Subcutaneous abdominal adipose tissue (tissue), 5 donors: ENCODE measurements around the gene FDPS.

Experiments
- H3K27ac ChIP-seq: one replicate; pipeline ENCODE4 v1.7.0; 2013; ENCODE audit warnings: low read depth, mild to moderate bottlenecking, inconsistent platforms, low read length, moderate library complexity
- H3K27me3 ChIP-seq, 5 donors: one replicate each; pipeline ENCODE4 v1.7.0; 2013; ENCODE audit warnings: low read length in 5 of 5, inconsistent platforms in 1 of 5; ENCODE audit not compliant: control insufficient read depth in 5 of 5, insufficient read depth in 4 of 5
- H3K36me3 ChIP-seq, 5 donors: one replicate each; pipeline ENCODE4 v1.7.0; 2013; ENCODE audit warnings: low read length in 5 of 5; ENCODE audit not compliant: control insufficient read depth in 5 of 5, insufficient read depth in 5 of 5
- H3K4me1 ChIP-seq, 5 donors: one replicate each; pipeline ENCODE4 v1.7.0; 2013; ENCODE audit warnings: low read length in 5 of 5, mild to moderate bottlenecking in 3 of 5, moderate library complexity in 1 of 5; ENCODE audit not compliant: control insufficient read depth in 5 of 5, insufficient read depth in 5 of 5
- H3K4me3 ChIP-seq, 5 donors: one replicate each; pipeline ENCODE4 v1.7.0; 2013; ENCODE audit warnings: low read length in 5 of 5, low read depth in 1 of 5
- H3K9ac ChIP-seq, 5 donors: one replicate each; pipeline ENCODE4 v1.7.0; 2013; ENCODE audit warnings: low read length in 5 of 5, mild to moderate bottlenecking in 4 of 5, moderate library complexity in 3 of 5
- H3K9me3 ChIP-seq, 5 donors: one replicate each; pipeline ENCODE4 v1.7.0; 2013; ENCODE audit warnings: low read length in 5 of 5; ENCODE audit not compliant: control insufficient read depth in 5 of 5
- donor health status: healthy.
- donor health status: healthy.
- donor health status: healthy.
- donor health status: healthy.
- donor health status: healthy.

Gene FDPS

GRCh38 chr1:155313261-155313660 is 4.6 kb downstream of the FDPS start:
- Histone ChIP-seq H3K27me3 (no peaks in the 10 kb centered on the region), H3K9me3 (no peaks in the 10 kb centered on the region), H3K4me3 (no peak overlapping the region), H3K9ac (peak overlapping the region in 1 of 5 donors; percentile 20), H3K27ac (no peak overlapping the region), H3K36me3 (peaks cover 0 to 43% (median 24%) of the 10 kb centered on the region in 5 donors), H3K4me1 (peaks cover 5 to 21% (median 17%) of the 10 kb centered on the region in 5 donors)

- Histone ChIP-seq H3K36me3 (peaks cover 0 to 47% (median 28%) of the 10 kb centered on the region in 5 donors), H3K27ac (no peak overlapping the region), H3K9ac (no peak overlapping the region), H3K4me1 (peaks cover 10 to 24% (median 22%) of the 10 kb centered on the region in 5 donors), H3K27me3 (no peaks in the 10 kb centered on the region), H3K9me3 (no peaks in the 10 kb centered on the region), H3K4me3 (no peak overlapping the region)
Measured at GRCh38 chr1:155316922-155317321, 8.3 kb downstream of the FDPS start.

- H3K4me1 ChIP-seq = peaks cover 12 to 35% (median 30%) of the 10 kb centered on the region in 5 donors
- no peaks in the 10 kb centered on the region for H3K9me3 ChIP-seq
- H3K27ac ChIP-seq = no peak overlapping the region
- H3K27me3 ChIP-seq = no peaks in the 10 kb centered on the region
- peaks cover 0 to 36% (median 22%) of the 10 kb centered on the region in 5 donors for H3K36me3 ChIP-seq
- H3K9ac ChIP-seq = no peak overlapping the region
- no peak overlapping the region for H3K4me3 ChIP-seq
Measured at GRCh38 chr1:155318082-155318481, 9.4 kb downstream of the FDPS start.

DNA sequence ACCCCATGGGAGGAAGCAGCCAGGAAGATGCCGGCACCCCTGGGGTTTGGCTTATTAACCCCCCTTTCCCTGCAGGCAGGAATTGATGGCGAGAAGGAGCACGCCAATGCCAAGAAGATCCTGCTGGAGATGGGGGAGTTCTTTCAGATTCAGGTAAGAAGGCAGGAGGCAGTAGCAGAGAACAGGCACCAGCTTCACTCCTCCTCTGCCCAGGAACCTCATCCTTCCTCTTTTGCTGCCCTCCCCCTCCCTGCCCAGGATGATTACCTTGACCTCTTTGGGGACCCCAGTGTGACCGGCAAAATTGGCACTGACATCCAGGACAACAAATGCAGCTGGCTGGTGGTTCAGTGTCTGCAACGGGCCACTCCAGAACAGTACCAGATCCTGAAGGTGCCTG is 10.9 kb downstream of the FDPS start:
- H3K9me3 ChIP-seq = no peaks in the 10 kb centered on the region
- no peak overlapping the region for H3K9ac ChIP-seq
- peak overlapping the region; percentile 62 for H3K27ac ChIP-seq

DNA sequence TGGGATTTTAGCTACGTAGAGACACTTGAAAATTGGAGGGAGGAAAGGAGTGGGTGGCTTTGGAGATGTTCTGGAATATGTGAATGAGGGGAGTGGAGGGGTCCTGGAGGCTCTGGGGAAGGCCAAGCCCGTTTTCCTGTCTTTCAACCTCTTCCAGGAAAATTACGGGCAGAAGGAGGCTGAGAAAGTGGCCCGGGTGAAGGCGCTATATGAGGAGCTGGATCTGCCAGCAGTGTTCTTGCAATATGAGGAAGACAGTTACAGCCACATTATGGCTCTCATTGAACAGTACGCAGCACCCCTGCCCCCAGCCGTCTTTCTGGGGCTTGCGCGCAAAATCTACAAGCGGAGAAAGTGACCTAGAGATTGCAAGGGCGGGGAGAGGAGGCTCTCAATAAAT is 11.6 kb downstream of the FDPS start:
- H3K36me3 ChIP-seq = peaks cover 0 to 21% (median 11%) of the 10 kb centered on the region in 5 donors
- peak overlapping the region; percentile 66 to 92 (median 77) for H3K4me3 ChIP-seq
- peak overlapping the region in 4 of 5 donors; percentile 16 to 65 (median 55) for H3K9ac ChIP-seq
- peaks cover 12 to 48% (median 41%) of the 10 kb centered on the region in 5 donors for H3K4me1 ChIP-seq
- H3K27ac ChIP-seq = peak overlapping the region; percentile 62
- H3K9me3 ChIP-seq = no peaks in the 10 kb centered on the region
- no peaks in the 10 kb centered on the region for H3K27me3 ChIP-seq

More for the DNA sequence above, 10.9 kb downstream of the FDPS start:
- Histone ChIP-seq H3K4me3 (no peak overlapping the region), H3K36me3 (peaks cover 0 to 26% (median 16%) of the 10 kb centered on the region in 5 donors), H3K4me1 (peaks cover 12 to 41% (median 34%) of the 10 kb centered on the region in 5 donors), H3K27me3 (no peaks in the 10 kb centered on the region)

DNA sequence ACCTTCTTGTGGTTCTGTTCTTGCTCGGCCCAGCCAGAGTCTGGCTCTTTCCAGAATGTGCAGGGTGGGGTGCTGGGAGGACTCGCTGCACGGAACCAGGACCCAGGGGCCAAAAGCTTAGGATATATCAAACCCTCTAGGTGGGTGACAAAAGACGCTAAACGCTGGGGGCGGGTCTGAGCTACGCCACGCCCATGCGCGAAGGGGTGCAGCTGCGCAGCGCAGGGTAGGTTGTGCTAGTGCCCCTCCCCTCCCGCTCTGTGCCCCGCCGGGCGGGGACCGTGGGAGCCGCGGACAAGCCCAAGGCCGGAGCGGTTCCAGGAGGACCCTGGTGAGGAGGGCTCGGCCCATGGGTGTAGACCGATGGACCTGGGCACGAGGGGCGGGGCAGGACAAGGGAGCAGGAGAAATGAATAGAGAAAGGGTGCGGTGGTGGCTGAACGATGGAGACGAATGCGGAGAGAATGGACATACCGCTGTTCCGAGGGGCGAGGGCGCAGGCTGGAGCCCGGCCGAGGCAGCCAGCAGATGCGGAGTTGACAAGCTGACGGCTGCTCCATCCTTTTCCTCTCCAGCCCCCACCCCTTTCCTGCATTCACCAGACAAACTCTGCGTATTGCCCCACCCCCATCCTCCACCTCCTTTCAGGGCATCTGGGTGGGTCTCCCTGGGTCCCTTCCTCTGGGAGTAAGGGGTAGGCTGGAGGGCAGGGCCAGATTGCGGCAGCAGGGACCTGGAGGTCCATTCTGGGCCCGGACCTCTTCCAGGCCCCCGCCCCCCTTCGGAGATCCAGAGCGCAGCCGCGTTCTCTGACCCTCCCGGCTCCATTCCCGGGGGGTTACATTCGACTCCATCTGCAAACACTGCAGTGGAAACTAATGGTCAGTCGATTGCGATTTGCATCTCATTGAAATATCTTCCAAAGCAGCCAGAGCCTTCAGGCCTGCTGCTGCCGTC is 12.3 kb downstream of the FDPS start, which contains the start of gene RUSC1:
RUSC1 (plus strand) TSS at position 234 of the 957 bp plus-strand sequence. CDS start 880 bp downstream, outside the sequence.
- Histone ChIP-seq H3K4me1 (peaks cover 12 to 53% (median 48%) of the 10 kb centered on the region in 5 donors), H3K36me3 (peaks cover 0 to 22% (median 12%) of the 10 kb centered on the region in 5 donors), H3K4me3 (peak within 1 kb of the TSS; percentile 66 to 92 (median 77)), H3K27me3 (no peaks in the 10 kb centered on the region), H3K27ac (peak within 1 kb of the TSS; percentile 62), H3K9me3 (no peaks in the 10 kb centered on the region), H3K9ac (peak within 1 kb of the TSS; percentile 16 to 65 (median 62))

DNA sequence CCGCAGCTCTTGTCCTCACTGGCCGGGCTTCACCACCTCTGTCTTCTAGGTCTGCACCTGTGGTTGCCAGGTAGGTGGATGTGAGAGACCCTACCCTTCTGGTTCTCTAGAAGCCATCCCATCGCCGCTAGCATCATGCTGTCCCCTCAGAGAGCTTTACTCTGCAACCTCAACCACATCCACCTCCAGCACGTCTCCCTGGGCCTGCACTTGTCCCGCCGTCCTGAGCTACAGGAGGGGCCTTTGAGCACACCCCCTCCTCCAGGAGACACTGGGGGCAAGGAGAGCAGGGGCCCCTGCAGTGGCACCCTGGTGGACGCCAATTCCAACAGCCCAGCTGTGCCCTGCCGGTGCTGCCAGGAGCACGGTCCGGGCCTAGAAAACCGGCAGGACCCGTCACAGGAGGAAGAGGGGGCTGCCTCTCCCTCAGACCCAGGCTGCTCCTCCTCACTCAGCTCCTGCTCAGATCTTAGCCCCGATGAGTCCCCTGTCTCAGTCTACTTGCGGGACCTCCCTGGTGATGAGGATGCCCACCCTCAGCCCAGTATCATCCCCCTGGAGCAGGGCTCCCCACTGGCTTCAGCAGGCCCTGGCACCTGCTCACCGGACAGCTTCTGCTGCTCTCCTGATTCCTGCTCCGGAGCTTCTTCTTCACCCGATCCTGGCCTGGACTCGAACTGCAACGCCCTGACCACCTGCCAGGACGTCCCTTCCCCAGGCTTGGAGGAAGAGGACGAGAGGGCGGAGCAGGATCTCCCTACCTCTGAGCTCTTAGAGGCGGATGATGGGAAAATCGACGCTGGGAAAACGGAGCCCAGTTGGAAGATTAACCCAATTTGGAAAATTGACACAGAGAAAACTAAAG is 13.2 kb downstream of the FDPS start:
- Histone ChIP-seq H3K36me3 (peaks cover 0 to 26% (median 20%) of the 10 kb centered on the region in 5 donors), H3K27me3 (no peaks in the 10 kb centered on the region), H3K27ac (peak overlapping the region; percentile 62), H3K4me1 (peaks cover 12 to 56% (median 49%) of the 10 kb centered on the region in 5 donors), H3K9ac (peak overlapping the region in 2 of 5 donors; percentile 65 to 81), H3K9me3 (no peaks in the 10 kb centered on the region), H3K4me3 (peak overlapping the region; percentile 51 to 92 (median 77))

- peaks cover 3 to 31% (median 26%) of the 10 kb centered on the region in 5 donors for H3K36me3 ChIP-seq
- H3K9me3 ChIP-seq = no peaks in the 10 kb centered on the region
- H3K4me1 ChIP-seq = peaks cover 12 to 56% (median 49%) of the 10 kb centered on the region in 5 donors
- H3K4me3 ChIP-seq = peak overlapping the region; percentile 28 to 92 (median 56)
- H3K9ac ChIP-seq = peak overlapping the region in 3 of 5 donors; percentile 55 to 81 (median 64)
- H3K27ac ChIP-seq = peak overlapping the region; percentile 62
- no peaks in the 10 kb centered on the region for H3K27me3 ChIP-seq
Measured at GRCh38 chr1:155322571-155322952, 13.9 kb downstream of the FDPS start.

- peak overlapping the region in 4 of 5 donors; percentile 55 to 83 (median 72) for H3K9ac ChIP-seq
- H3K27me3 ChIP-seq = no peaks in the 10 kb centered on the region
- peak overlapping the region; percentile 45 to 92 (median 85) for H3K4me3 ChIP-seq
- H3K27ac ChIP-seq = peak overlapping the region; percentile 82
- no peaks in the 10 kb centered on the region for H3K9me3 ChIP-seq
- peaks cover 3 to 33% (median 28%) of the 10 kb centered on the region in 5 donors for H3K36me3 ChIP-seq
- H3K4me1 ChIP-seq = peaks cover 12 to 56% (median 49%) of the 10 kb centered on the region in 5 donors
Measured at GRCh38 chr1:155322953-155323728, 14.5 kb downstream of the FDPS start.
